Measurements from ENCODE around the gene HLA-G.
"Not testable (repeated sequence)": the region's sequence is repeated elsewhere in the genome, so short reads cannot be mapped to it uniquely, and the experiment has no call there.

The HLA-G gene

GRCh38 chr6:29875734-29876133 lies 48.1 kb downstream of the HLA-G start:
- H3K4me3 ChIP-seq (ENCODE audit: low read depth, low read length); H3K36me3 ChIP-seq (ENCODE audit: control insufficient read depth, insufficient read depth, low read length); H3K9me3 ChIP-seq (ENCODE audit: control insufficient read depth, insufficient read depth, low read length); H3K27me3 ChIP-seq (ENCODE audit: control insufficient read depth, insufficient read depth, low read length); H3K9ac ChIP-seq (ENCODE audit: low read depth, low read length); H3K4me1 ChIP-seq (ENCODE audit: control insufficient read depth, insufficient read depth, low read length): not testable (repeated sequence)
